ENCODE measurements around the gene TGFB1.

GRCh38 chr19:41330946-41331678, 22.6 kb downstream of the TGFB1 start:
- TF ChIP-seq SP1 (CRISPR knock-in tag; IDR thresholded peaks at IDR 0.05), result no peak
- TF ChIP-seq PHF21A (IDR thresholded peaks at IDR 0.05; ENCODE audit: borderline replicate concordance, low read depth), result no peak
- TF ChIP-seq ZBTB8A (IDR thresholded peaks at IDR 0.05; ENCODE audit: partially characterized antibody), result no peak
- no peak for TF ChIP-seq SMAD3 (CRISPR knock-in tag; conservative IDR thresholded peaks at IDR 0.05)
- TF ChIP-seq, protein P1, sequence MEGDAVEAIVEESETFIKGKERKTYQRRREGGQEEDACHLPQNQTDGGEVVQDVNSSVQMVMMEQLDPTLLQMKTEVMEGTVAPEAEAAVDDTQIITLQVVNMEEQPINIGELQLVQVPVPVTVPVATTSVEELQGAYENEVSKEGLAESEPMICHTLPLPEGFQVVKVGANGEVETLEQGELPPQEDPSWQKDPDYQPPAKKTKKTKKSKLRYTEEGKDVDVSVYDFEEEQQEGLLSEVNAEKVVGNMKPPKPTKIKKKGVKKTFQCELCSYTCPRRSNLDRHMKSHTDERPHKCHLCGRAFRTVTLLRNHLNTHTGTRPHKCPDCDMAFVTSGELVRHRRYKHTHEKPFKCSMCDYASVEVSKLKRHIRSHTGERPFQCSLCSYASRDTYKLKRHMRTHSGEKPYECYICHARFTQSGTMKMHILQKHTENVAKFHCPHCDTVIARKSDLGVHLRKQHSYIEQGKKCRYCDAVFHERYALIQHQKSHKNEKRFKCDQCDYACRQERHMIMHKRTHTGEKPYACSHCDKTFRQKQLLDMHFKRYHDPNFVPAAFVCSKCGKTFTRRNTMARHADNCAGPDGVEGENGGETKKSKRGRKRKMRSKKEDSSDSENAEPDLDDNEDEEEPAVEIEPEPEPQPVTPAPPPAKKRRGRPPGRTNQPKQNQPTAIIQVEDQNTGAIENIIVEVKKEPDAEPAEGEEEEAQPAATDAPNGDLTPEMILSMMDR (IDR thresholded peaks at IDR 0.05 in 2 of 3, conservative IDR thresholded peaks at IDR 0.05 in 1 of 3; ENCODE audit: insufficient read depth in 2 of 3, low read depth in 1 of 3, low read length in 3 of 3), result no peak
- no peak for TF ChIP-seq SIN3A (IDR thresholded peaks at IDR 0.05; ENCODE audit: borderline replicate concordance in 2 of 2, control insufficient read depth in 1 of 2, low read depth in 2 of 2, low read length in 2 of 2)
- no peak for TF ChIP-seq CREB1 (IDR thresholded peaks at IDR 0.05)
- TF ChIP-seq CREB1 (CRISPR knock-in tag; IDR thresholded peaks at IDR 0.05), result no peak
- no peak for TF ChIP-seq RBM39 (optimal IDR thresholded peaks at IDR 0.05; ENCODE audit: low read depth, low read length)
- TF ChIP-seq TCFL5 (CRISPR knock-in tag; conservative IDR thresholded peaks at IDR 0.05), result no peak
